GM21717 (cell line): ENCODE results near the gene KLHL15.
A peak's percentile ranks its signal among the peaks of the same experiment; 100 is the strongest.

Experiments used
- ATAC-seq: cut with Tn5 transposase; IDR thresholded peaks from one replicate; pipeline ENCODE4 v1.9.1; 2021; ENCODE audit warnings: mild to moderate bottlenecking, moderate library complexity; ENCODE audit not compliant: unreplicated experiment

The KLHL15 gene

GRCh38 chrX:23952984-23953907 is 73.7 kb downstream of the KLHL15 start:
- peak; percentile 96 for ATAC-seq

- ATAC-seq, result no peak
These were observed 74.6 kb downstream of the KLHL15 start for GRCh38 chrX:23952391-23952790.

GRCh38 chrX:23945206-23945605 is 81.8 kb downstream of the KLHL15 start:
- ATAC-seq, result no peak

GRCh38 chrX:23944234-23944633 is 82.8 kb downstream of the KLHL15 start:
- no peak for ATAC-seq

- ATAC-seq, result no peak
These were observed 87.8 kb downstream of the KLHL15 start for GRCh38 chrX:23939203-23939602.

- no peak for ATAC-seq
These were observed 88.3 kb downstream of the KLHL15 start for GRCh38 chrX:23938690-23939089.

- no peak for ATAC-seq
These were observed 89.9 kb downstream of the KLHL15 start for GRCh38 chrX:23937100-23937499.

GRCh38 chrX:23936180-23936579 is 90.8 kb downstream of the KLHL15 start:
- ATAC-seq, result no peak

- no peak for ATAC-seq
These were observed 91.9 kb downstream of the KLHL15 start for GRCh38 chrX:23935106-23935505.
